Activated T-cell treated with anti-CD3 and anti-CD28 coated beads, Interleukin-2, amount 50 U/mL, for 4 hours (primary cell): ENCODE results near the gene MVB12B. TPM values are rescaled to one million over a fixed set of nuclear protein-coding genes. Genes with fewer than 3 reads are reported as not detected.
"Not testable (repeated sequence)": the region's sequence is repeated elsewhere in the genome, so short reads cannot be mapped to it uniquely, and the experiment has no call there.

ENCODE experiments used
- ATAC-seq, 2 donors: fragments of 200-7000 bp; cut with Tn5 transposase; one replicate each; pipeline ENCODE4 v1.10.0; 2021
- DNase-seq: peaks from one replicate; pipeline ENCODE4 v3.0.0-alpha.2; 2020
- H3K27me3 Mint-ChIP-seq: one replicate; pipeline ENCODE4 v1.8.0; 2021; ENCODE audit warnings: low read depth, mixed read lengths
- H3K36me3 Mint-ChIP-seq: one replicate; pipeline ENCODE4 v1.8.0; 2022; ENCODE audit warnings: mixed read lengths; ENCODE audit not compliant: insufficient read depth
- H3K4me1 Mint-ChIP-seq: one replicate; pipeline ENCODE4 v1.8.0; 2021; ENCODE audit warnings: low read depth, mixed read lengths
- H3K4me3 Mint-ChIP-seq: one replicate; pipeline ENCODE4 v1.8.0; 2021; ENCODE audit warnings: mild to moderate bottlenecking, moderate library complexity, mixed read lengths
- H3K9me3 Mint-ChIP-seq: one replicate; pipeline ENCODE4 v1.8.0; 2021; ENCODE audit warnings: mixed read lengths
- total RNA-seq, 3 donors: library from RNA; stranded (reverse); gene quantifications; one replicate each; pipeline ENCODE4 v1.2.1, GENCODE V29; 2021

Gene MVB12B
- total RNA-seq, 3 donors from 2014 or later: 3.7 to 4.5 (median 4.1) TPM

DNA sequence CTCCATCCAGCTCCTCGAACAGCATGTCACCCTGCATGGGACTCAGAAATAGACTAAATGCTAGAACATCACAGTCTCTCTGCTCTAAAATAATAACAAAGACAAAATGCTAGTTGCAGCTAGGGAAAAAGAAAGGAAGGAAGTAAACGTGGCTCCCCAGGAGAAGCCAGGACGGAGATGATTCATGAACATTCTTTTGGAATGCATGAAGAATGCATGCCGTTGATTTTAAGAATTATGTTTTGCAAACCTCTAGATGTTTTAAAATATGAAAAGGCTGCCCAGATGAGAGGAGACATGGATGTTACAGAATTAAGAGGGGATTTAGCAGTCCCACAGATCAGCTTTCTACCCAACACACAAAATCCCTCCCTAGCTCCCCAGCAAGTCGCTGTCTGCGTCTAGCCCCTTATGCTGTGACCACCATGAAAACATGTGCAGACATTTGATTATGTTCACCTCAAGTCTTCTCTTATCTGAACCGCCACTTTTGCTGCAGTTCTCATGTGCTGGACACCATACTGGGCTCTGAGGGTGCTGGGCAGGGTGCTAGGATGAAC lies 147.7 kb downstream of the MVB12B start:
- H3K27me3 Mint-ChIP-seq: no peaks in the 10 kb centered on the region
- DNase-seq: no peak
- no peaks in the 10 kb centered on the region for H3K9me3 Mint-ChIP-seq
- peaks cover 55% of the 10 kb centered on the region for H3K4me1 Mint-ChIP-seq
- ATAC-seq: no peak
- no peak overlapping the region for H3K4me3 Mint-ChIP-seq
- no peaks in the 10 kb centered on the region for H3K36me3 Mint-ChIP-seq

DNA sequence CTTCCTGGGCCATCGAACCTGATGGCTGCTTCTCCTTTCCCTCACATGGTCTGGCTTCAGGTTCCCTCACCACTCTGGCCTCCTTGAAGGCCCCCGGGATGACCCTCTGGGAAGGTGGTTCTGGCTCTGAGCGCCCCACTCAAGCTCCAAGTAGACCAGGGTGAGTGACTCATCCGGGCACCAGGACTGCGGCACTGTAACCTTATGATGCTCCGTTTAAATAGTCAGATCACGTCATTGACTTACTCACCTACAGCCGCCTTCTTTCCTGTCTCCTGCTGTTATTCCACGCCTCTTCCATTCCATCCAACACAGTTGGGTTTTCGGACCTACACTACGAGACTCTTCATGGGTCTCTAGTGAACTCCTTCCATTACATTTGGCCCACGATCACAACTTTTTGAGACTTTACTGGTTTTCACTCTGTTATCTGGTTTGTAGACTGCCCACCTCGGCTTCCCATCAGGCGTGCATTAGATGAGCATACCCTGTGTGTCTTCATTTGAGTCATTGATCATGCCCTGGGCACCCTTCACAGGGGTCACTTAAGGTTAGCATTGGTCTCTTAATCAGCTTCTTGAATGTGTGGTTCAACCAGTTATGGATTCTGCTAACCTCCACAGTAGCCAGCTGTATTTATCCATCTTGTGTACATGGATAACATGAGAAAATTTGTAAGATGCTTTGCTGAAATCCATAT lies 148.3 kb downstream of the MVB12B start:
- Mint-ChIP-seq H3K36me3 (no peaks in the 10 kb centered on the region), H3K4me1 (peaks cover 49% of the 10 kb centered on the region), H3K27me3 (no peaks in the 10 kb centered on the region), H3K4me3 (no peak overlapping the region), H3K9me3 (no peaks in the 10 kb centered on the region)
- ATAC-seq (no peak), DNase-seq (no peak)

DNA sequence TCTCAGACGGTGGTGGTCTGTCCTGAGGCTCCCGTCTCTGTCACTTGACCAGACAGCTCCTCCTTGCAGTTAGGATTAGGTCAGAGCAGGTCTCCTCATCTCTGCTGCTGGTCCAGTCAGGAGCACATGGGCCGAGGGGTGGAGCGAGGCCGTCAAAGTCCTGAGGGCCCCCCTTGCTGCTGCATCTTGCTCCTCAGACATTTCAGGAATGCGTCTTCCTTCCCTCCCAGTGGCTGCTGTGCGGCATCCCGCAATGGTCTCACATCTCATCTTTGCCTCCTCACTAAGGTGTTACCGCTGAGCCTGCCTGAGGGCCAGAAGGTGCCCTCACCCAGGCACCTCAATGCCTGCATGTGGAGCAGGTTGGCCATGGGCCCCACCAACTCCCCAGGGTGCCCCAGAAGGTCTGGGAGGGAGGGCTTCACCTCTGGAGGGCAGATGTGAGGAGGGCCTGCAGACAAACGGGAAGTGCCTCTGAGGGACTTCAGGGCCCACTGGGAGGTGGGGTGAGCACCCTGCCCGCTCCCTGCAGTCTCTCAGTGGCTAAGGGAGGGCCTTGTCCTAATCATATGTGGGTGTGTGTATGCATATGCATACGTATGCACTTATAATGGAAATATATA lies 149.4 kb downstream of the MVB12B start:
- DNase-seq (no peak), ATAC-seq (no peak)
- H3K36me3 Mint-ChIP-seq: no peaks in the 10 kb centered on the region
- peaks cover 40% of the 10 kb centered on the region for H3K4me1 Mint-ChIP-seq
- H3K27me3 Mint-ChIP-seq: no peaks in the 10 kb centered on the region
- H3K4me3 Mint-ChIP-seq: no peak overlapping the region
- no peaks in the 10 kb centered on the region for H3K9me3 Mint-ChIP-seq

DNA sequence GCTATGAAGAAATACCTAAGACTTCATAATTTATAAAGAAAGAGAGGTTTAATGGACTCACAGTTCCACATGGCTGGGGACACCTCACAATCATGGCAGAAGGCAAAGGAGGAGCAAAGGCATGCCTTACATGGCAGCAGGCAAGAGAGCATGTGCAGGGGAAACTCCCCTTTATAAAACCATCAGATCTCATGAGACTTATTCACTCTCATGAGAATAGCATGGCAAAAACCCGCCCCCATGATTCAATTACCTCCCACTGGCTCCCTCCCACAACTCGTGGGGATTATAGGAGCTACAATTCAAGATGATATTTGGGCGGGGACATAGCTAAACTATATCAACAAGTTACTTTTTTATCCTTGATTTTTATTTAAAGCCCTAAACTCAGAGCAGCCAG lies 150.8 kb downstream of the MVB12B start:
- not testable (repeated sequence) for H3K36me3 Mint-ChIP-seq, ATAC-seq, H3K4me3 Mint-ChIP-seq, H3K27me3 Mint-ChIP-seq, H3K9me3 Mint-ChIP-seq, DNase-seq
- peaks cover 26% of the 10 kb centered on the region for H3K4me1 Mint-ChIP-seq

DNA sequence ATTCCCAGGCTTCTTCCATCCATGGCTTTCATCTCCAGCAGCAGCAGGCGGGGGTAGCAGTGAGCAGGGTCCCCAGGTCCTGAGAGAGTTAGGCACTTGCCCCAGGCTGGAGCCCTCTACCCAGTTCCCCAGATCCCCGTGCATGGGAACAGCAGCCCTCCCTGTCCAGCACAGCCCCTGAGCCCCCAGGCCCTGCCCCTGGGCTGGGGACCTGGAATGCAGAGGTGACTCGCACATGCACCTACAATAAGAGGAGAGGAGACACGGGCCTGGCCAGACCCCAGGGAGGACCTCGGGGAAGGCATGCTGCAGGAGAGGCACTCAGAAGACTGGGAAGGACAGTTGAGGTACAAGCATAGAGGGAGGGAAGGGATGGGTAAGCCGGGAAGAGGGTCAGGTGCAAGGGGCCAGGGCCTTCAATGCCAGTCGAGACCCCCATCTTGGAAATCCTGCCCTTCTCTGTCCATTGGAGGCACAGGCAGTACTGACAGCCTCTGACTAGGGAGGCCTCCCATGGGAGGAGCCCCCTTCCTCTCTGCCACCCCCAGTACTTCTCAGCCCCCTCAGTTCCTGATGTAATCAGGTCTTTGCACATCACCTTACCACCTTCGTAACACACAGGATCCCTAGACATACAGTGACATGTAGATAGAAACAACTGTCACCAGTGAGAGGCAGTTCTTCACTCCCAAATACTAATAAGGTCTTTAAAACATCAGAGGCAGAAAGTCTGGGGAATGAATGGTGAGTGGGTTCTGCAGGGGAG lies 151.8 kb downstream of the MVB12B start:
- peaks cover 19% of the 10 kb centered on the region for H3K4me1 Mint-ChIP-seq

DNA sequence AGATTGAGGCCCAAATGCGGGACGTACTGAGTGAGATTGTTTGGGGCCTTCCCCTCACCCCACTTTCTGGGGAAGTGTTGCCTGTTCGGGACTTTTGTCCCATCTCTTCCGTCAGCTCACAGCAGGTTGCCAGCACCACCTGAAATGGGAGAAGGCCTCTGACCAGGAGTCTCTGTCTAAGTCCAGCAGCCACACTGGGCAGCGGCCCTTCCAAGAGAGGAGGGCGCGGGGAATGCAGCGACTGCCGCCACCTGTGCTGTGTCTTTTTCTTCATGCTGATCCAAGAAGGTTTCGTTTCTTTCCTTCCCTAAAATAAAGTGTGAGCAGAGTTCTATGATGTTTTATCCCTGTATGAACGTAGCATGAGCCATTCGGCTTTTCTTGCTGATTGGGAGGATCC lies 152.9 kb downstream of the MVB12B start:
- no peak for DNase-seq
- Mint-ChIP-seq H3K27me3 (no peaks in the 10 kb centered on the region), H3K4me1 (peaks cover 17% of the 10 kb centered on the region), H3K36me3 (no peaks in the 10 kb centered on the region), H3K9me3 (no peaks in the 10 kb centered on the region), H3K4me3 (no peak overlapping the region)
- no peak for ATAC-seq

More for the DNA sequence above, 151.8 kb downstream of the MVB12B start:
- DNase-seq: no peak
- no peaks in the 10 kb centered on the region for H3K36me3 Mint-ChIP-seq
- no peak overlapping the region for H3K4me3 Mint-ChIP-seq
- ATAC-seq: no peak
- no peaks in the 10 kb centered on the region for H3K27me3 Mint-ChIP-seq
- no peaks in the 10 kb centered on the region for H3K9me3 Mint-ChIP-seq

DNA sequence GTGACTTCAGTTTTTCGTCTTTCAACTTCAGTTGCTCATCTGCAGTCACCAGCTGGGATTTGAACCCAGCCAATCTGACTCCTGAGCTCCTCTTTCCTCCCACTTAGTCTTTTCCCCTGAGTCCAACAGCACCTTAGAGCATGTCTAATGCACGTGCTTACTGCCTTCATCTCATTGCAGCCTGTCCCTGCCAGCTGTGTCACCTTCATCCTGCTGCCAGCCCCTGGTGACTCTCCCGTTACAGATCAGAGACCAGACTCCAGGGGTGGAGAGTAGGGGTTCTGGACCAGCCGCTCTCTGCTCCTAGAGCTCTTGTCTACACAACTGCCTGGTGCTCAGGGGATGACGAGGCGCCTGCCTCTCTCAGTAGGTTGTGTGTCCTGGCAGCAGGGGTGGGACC lies 154.2 kb downstream of the MVB12B start:
- Mint-ChIP-seq H3K4me1 (peaks cover 15% of the 10 kb centered on the region), H3K36me3 (no peaks in the 10 kb centered on the region), H3K27me3 (no peaks in the 10 kb centered on the region), H3K9me3 (no peaks in the 10 kb centered on the region), H3K4me3 (no peak overlapping the region)
- ATAC-seq (no peak), DNase-seq (no peak)

DNA sequence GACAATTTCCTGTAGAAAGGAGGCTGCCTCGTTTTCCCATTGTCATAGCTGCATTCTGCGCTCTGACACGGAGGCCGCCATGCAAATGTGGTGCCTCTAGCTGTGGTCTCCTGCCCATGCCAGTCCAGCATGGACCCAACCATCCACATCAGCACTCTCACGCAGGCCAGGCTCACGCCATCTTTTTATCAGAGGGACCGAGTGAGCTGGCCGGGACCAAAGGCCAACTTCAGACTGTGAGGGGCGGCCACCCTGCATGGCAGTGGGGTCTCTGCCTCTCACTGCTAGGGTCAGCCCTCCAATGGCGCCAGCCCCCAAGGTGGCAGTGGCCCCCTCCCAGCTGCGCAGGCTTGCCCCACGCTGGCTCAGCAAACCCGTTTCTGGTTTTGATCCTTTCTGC lies 155.2 kb downstream of the MVB12B start:
- no peaks in the 10 kb centered on the region for H3K27me3 Mint-ChIP-seq
- no peaks in the 10 kb centered on the region for H3K9me3 Mint-ChIP-seq
- peaks cover 15% of the 10 kb centered on the region for H3K4me1 Mint-ChIP-seq
- H3K4me3 Mint-ChIP-seq: no peak overlapping the region
- ATAC-seq: no peak
- DNase-seq: no peak
- no peaks in the 10 kb centered on the region for H3K36me3 Mint-ChIP-seq

DNA sequence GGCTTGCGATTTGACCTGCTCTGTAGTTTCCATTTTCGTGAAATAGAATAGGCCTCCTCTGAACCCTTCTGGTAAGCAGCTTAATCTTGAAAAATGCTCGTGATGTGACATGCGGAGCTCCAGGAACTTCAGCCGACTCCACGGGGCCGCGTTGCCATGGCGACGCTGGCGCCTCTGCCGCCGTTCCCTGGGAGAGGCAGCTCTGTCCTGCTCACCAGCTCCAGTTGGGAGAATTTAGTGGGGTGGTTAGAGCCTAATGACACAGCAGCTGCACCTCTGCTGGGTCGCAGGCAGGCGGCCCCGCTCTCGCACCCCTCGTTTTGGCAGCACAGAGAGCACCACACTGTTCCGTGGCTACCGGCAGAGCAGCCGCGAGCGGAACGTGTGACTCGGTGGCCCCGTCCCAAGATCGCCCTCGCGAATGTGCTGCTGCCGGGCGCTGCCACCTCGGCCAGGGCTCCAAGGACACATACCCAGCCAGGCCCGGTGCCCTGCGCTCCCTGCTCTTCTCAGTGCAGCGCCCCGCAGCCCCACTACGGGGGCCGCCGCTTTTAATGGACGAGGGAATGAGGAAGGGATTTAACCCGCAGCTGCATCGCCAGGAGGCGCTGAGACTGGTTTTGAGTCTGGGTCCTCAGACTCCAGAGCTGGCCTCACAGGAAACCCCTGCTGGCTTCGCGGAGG lies 155.9 kb downstream of the MVB12B start:
- Mint-ChIP-seq H3K36me3 (no peaks in the 10 kb centered on the region), H3K4me3 (no peak overlapping the region), H3K4me1 (peaks cover 14% of the 10 kb centered on the region), H3K9me3 (no peaks in the 10 kb centered on the region), H3K27me3 (no peaks in the 10 kb centered on the region)
- ATAC-seq (no peak), DNase-seq (no peak)

DNA sequence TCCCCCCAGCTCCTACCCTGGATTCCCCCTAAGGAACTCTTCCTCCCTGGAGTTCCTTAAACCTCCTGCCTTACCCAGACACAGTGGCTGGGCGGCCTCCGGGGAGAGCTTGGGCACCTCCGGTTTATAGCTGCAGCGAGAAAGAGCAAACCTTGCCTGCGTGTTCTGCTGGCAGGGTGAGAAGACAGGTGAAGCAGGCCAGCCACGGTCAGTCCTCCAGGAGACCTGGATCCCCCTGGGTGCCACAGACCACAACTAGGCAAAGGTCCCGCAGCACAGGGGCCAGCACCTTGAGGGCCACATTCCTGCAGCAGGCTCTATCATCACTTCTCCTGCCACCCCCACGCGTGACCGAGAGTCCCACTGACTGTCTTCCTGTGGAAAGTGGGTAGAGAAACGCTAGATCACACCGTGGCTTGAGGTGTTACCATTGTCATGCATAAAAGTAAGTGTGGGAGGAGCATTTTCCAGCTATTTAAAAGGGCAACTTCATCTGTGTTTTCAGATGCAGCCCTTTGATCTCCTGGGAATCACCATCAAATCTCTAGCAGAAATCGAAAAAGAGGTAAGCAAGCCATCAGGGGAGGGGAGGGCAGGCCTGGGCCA lies 156.9 kb downstream of the MVB12B start:
- Mint-ChIP-seq H3K4me1 (peaks cover 14% of the 10 kb centered on the region), H3K4me3 (no peak overlapping the region), H3K27me3 (no peaks in the 10 kb centered on the region), H3K36me3 (no peaks in the 10 kb centered on the region), H3K9me3 (no peaks in the 10 kb centered on the region)
- ATAC-seq: no peak
- DNase-seq: no peak

DNA sequence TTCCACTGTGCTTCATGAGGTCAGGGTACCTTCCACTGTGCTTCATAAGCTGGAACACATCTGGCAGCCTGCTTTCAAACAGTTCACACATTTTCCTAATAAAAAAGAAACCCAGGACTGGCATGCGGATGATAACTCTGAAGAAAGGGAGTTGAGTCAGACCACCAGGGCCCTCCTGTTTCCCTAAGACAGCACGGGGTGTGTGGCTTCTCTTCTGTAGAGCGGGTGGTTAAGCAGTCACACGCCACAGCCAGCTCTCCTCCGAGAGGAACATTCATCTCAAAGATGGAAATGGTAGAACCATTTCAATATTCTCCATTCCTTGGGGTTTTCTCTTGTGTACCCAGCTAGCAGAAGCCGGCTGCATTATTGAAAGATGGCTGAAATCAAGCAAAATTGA lies 159.0 kb downstream of the MVB12B start:
- no peak for DNase-seq
- no peak for ATAC-seq
- H3K27me3 Mint-ChIP-seq: no peaks in the 10 kb centered on the region
- no peaks in the 10 kb centered on the region for H3K9me3 Mint-ChIP-seq
- H3K4me1 Mint-ChIP-seq: peaks cover 20% of the 10 kb centered on the region
- H3K4me3 Mint-ChIP-seq: no peak overlapping the region
- no peaks in the 10 kb centered on the region for H3K36me3 Mint-ChIP-seq

DNA sequence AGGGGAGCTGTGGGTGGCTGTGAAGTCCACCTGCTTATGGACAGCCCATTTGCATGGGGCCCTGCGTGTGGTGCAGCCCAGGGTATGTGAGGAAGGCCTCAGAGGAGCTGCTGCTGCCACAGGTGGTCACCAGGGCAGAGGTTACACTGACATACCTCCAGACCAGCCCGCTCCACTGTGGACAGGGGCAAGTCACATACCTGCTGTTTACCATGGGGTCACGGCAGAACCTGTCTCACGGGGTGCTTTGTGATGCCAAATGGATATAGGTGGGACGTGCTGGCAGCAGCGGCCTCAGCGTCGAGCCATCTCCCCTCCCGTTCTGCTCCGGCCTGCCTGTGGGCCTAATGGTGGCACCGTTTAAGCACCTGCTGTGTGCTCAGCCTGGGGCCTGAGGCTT lies 159.6 kb downstream of the MVB12B start:
- H3K36me3 Mint-ChIP-seq: no peaks in the 10 kb centered on the region
- no peak overlapping the region for H3K4me3 Mint-ChIP-seq
- H3K4me1 Mint-ChIP-seq: peaks cover 22% of the 10 kb centered on the region
- no peak for ATAC-seq
- DNase-seq: no peak
- no peaks in the 10 kb centered on the region for H3K9me3 Mint-ChIP-seq
- H3K27me3 Mint-ChIP-seq: no peaks in the 10 kb centered on the region

DNA sequence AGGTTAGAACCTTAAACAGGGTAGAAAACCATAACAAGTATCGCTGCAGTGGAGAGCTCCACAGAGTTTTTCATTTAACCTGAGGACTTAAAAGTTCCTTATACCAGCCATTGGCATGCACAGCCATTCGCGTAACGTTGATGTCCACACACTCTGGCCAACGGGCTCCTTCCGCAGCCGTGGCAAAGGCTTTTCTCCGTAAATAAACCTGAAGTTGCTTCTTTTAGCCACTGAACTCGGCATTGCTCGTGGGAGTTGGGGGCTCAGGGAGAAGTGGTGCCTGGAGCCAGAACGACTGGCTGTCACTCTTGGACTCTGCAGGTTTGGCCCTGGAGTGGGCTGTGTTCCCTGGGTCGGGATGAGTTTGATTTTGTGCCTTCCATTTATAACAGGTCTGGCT lies 161.2 kb downstream of the MVB12B start:
- Mint-ChIP-seq H3K4me1 (peaks cover 22% of the 10 kb centered on the region), H3K36me3 (no peaks in the 10 kb centered on the region), H3K27me3 (no peaks in the 10 kb centered on the region), H3K9me3 (no peaks in the 10 kb centered on the region), H3K4me3 (no peak overlapping the region)
- no peak for DNase-seq
- ATAC-seq: no peak

DNA sequence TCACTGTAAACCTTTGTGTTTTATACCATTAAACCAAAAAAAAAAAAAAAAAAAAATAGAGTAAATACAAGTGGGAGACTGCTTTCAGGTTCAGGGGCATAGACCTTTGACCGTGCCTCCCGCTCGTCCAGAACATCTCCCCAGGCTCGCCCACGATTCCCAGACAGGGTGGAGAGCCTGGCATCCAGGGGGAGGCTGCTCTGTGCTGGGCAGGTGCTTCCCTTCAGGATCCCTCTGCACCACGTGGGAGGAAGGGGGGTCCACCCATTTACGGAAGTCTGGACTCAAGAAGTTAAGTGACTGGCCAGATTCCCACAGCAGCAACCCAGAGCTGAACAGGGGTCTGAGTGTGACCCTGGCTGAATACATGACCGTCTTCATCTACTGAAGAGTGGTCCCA lies 161.7 kb downstream of the MVB12B start:
- Mint-ChIP-seq H3K36me3 (no peaks in the 10 kb centered on the region), H3K27me3 (no peaks in the 10 kb centered on the region), H3K4me1 (peaks cover 20% of the 10 kb centered on the region), H3K9me3 (no peaks in the 10 kb centered on the region), H3K4me3 (no peak overlapping the region)
- ATAC-seq (no peak), DNase-seq (no peak)
